ENCODE measurements around the gene PXDN.

GRCh38 chr2:1788478-1788959, 44.2 kb upstream of the PXDN start:
- no peak for TF ChIP-seq CTCF (conservative IDR thresholded peaks at IDR 0.05; ENCODE audit: low read length)
- TF ChIP-seq EZH2phosphoT487 (IDR thresholded peaks at IDR 0.05; ENCODE audit: borderline replicate concordance) = no peak

Data from Loucy (cell line).